HG03342 (cell line): ENCODE results near the gene TSPAN9.

ENCODE experiments used
- ATAC-seq: cut with Tn5 transposase; IDR thresholded peaks from one replicate; pipeline ENCODE4 v1.9.1; 2021; ENCODE audit warnings: mild to moderate bottlenecking, moderate library complexity; ENCODE audit not compliant: unreplicated experiment

Gene TSPAN9

GRCh38 chr12:3179731-3180130, 102.6 kb downstream of the TSPAN9 start:
- no peak for ATAC-seq

DNA sequence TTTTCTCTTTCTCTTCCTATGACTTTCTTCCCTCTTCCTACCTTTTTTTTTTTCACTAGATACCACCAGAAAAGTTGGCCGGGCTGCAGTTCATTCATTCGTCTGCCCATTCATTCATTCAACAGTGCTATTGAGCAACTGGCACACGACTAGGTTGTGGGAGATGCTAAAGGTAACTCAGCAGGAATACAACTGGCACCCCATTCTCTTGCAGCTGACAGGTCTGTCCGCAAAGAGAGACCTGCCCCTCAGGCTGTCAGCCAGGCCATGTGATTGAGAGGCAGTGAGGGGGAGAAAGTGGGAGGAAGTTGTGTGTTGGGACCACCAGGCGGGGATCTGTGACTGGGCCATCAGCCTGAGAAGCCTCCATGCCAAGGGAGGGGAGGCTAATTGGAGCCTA, 105.2 kb downstream of the TSPAN9 start:
- ATAC-seq: no peak

- no peak for ATAC-seq
Observed at GRCh38 chr12:3184485-3184884, 107.3 kb downstream of the TSPAN9 start.

GRCh38 chr12:3185260-3185870, 108.2 kb downstream of the TSPAN9 start:
- no peak for ATAC-seq

- ATAC-seq: peak; percentile 68
Observed at GRCh38 chr12:3186546-3187215, 109.5 kb downstream of the TSPAN9 start.

DNA sequence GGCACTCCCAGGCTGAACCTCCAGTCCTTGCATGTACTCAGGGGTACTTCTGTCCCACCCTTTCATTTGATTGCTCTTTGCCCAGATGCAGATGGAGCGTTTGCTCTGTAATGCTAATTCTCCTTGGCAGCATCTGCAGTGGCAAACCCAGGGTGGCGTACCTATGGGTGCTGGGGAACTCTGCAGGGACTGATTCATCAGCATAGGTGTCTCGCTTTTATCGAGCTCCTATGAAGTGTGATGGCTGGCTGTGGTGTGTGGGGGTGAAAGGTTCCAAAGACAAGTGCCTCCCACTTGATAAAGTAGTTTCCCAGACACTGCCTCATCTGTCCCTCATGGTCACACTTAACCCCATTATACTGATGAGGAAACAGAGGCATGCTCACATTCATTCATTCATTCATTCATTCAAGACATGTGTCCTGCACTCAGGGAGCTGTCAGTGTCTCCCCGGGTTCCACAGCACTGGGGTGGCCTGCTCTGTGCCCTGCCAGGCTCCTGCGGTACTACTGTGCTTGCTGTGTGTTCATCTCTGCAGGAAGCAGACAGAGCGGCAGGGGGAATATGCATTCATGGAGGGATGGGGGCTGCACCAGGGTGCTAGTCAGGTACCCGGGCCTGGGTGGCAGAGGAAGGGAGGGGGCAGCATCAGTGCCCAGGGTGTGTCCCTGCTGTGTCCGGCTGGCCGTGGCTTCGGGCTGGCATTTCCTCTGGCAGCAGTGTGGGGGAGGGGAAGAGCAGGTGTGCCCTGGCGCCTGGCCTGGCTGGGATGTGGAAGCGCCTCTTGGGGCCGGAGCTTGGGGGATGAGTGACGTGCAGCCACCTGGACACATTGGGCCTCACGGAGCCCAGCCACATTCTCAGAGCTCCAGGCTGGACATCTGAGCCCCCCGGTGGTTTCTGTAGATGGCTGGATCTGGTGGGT, 110.9 kb downstream of the TSPAN9 start:
- no peak for ATAC-seq

GRCh38 chr12:3189282-3189681, 112.1 kb downstream of the TSPAN9 start:
- ATAC-seq: no peak

DNA sequence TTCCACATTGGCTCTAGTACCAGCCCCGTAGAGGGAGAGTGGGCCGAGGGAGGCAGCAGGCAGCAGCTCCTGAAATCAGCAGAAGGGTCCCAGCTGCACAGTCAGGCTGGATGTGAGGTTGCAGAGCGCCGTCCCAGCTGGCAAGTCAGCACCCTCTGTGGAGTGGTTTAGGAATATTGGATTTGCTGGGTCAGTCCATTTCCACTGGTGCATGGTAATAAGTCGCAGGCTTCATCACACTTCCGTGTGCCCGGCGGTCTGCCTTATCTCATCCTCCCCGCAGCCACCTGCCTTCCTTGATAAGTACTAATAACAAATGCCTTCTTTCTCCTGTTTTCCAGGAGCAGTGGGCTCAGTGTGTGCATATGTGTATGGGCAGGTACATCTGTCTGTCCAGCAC, 112.9 kb downstream of the TSPAN9 start:
- no peak for ATAC-seq

- ATAC-seq: no peak
Observed at GRCh38 chr12:3191450-3191849, 114.3 kb downstream of the TSPAN9 start.

DNA sequence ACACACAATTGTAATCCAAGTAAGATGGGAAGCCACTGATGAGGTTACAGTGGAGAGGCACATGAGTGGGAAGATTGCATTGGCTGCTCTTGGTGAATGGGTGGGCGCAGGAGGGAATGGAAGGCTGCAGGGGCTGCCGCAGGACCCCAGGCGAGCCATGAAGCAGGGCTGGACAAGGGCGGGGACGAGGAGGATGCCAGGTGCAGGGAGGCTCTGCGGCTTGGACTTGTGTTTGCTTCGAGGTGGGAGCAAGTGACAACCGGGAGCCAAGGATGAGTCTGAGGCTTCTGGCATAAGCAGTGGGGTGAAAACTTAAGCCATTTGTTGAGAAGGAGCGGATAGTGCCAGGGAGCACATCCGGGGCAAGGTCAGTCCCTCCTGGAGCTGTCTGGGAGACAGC, 115.0 kb downstream of the TSPAN9 start:
- ATAC-seq: no peak

DNA sequence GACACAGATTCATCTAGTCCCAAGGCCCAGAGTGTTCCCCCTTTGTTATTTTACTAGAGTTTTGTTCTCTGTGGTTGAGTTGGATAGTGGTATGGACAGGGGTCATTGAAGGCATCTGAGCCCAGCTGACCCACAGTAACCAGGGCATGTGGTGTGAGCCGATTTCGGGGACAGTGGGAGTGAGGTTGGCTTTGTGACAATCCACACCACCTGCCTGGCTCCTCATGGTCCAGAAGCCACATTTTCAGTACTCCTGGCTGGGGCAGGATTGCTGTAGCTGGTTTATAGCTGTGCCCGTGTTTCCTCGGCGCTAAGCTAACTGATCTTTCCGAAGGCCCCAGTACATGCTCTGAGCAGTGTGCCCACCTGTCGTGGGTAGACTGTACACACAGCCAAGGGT, 116.0 kb downstream of the TSPAN9 start:
- no peak for ATAC-seq

- ATAC-seq: no peak
Observed at GRCh38 chr12:3193755-3194154, 116.6 kb downstream of the TSPAN9 start.

DNA sequence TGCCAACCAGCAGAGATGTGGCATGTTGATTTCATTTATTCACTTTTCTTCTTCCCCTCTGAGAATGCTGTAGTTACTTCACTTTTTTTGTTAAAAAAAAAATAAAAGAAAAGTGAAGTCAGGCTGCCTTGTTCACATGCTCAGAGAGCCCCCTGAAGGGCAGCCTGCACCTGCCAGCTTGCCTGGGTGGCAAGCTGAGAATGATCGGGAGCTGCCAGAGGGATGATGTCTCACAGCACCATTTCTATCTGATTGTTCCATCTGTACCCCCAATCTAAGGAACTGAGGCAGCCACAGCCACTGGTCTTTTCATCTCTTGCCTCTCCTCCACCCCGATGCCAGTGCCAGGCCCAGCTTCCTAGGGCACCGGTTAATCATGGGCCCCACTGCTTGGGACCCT, 118.2 kb downstream of the TSPAN9 start:
- ATAC-seq: no peak

DNA sequence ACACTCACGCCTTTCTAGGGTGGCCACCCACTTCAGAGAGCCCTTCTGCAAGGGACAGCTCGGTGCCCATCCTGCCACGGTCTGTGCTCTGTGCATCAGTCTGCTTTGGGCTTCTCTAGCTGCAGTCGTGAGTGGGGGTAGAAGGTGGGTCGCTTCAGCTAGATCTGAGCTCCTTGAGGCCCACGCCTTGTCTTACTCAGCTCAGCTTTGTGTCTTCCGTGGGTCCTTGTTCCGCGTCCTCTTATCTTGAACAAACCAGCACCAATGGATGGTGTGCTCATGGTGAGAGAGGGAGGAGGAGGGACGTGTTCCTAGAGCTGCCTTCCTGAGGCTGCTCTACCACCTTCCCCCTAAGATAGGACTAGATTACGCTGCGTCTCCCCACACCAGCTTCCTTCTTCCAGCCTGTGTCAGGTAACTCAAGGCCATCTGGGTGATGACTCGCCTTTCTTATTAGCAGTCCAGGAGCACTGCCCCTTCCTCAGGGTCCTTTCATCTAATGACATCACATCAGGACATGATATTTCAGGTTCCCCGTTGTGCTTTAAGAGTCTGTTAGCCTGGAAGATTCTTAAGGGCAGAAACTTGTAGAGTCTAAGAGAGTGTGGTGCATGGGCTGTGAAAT, 118.8 kb downstream of the TSPAN9 start:
- no peak for ATAC-seq

GRCh38 chr12:3196488-3196887, 119.3 kb downstream of the TSPAN9 start:
- no peak for ATAC-seq

- ATAC-seq: no peak
Observed at GRCh38 chr12:3197131-3197818, 120.1 kb downstream of the TSPAN9 start.

- ATAC-seq: no peak
Observed at GRCh38 chr12:3199551-3200031, 122.4 kb downstream of the TSPAN9 start.

DNA sequence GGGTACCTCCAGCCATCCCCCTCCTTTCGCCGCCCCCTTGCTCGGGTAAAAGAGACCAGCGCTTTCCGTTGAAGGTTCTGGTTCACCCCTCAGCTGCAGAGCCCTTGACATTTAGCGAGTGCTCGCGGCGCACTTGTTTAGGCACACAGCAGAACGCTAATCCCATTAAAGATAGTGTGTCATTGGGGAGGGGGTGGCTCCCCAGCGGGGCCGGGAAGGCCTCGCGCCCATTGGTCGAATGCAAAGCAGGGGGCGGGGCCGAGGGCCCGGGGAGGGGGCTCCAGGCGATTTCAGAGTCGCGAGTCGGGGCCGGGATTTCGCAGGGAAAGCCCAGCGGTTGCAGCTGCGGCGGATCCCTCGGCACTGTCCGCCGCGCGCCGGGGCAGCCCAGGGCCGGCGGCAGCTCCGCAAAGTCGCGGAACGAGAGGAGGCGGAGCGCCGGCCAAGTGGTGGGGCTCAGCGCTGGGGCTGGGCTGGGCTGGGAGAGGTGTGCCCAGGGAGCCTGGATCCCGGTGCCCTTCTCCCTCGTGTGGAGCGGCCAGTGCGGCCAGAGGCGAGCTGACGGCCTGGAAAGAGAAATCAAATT, 122.9 kb downstream of the TSPAN9 start:
- no peak for ATAC-seq

DNA sequence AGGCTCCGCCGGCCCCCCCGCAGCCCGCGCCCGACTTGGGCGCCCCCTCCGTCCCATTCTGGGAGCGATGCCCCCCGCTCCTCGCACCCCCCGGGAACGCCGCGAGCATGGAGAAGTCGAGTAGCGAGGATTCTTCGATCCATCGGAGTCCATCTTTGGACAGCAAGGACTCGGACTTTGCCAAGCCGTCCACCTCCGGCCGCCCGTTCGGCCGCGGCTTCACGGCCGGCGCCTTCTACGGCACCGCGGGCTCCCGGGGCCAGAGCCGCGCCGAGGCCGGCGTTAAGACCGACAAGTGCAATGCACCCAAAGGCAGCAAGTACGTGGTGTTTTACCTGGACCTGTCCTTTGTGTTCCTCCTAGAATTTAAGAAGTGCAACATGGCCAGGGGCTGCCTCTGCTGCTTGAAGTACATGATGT, 123.6 kb downstream of the TSPAN9 start:
- ATAC-seq: no peak

- no peak for ATAC-seq
Observed at GRCh38 chr12:3201339-3202051, 124.3 kb downstream of the TSPAN9 start.
